Liver (tissue), 9 donors: ENCODE results near the gene GPX4. TPM values are rescaled to one million over a fixed set of nuclear protein-coding genes. Genes with fewer than 3 reads are reported as not detected.

Experiments
- DNase-seq: peaks from one replicate; pipeline ENCODE4 v3.0.0-alpha.2; 2017; ENCODE audit warnings: low spot score
- H3K27ac ChIP-seq, 2 donors: one replicate each; pipeline ENCODE4 v1.7.0; 2013; ENCODE audit warnings: inconsistent platforms in 2 of 2, low read length in 2 of 2, control low read depth in 1 of 2, low read depth in 1 of 2, mild to moderate bottlenecking in 1 of 2
- H3K27me3 ChIP-seq, 4 donors: one replicate each; pipeline versions ENCODE4 v1.6.1 to v1.7.0; 2013; ENCODE audit warnings: low read length in 3 of 4, inconsistent platforms in 1 of 4, mild to moderate bottlenecking in 1 of 4, moderate library complexity in 1 of 4; ENCODE audit not compliant: control insufficient read depth in 4 of 4, insufficient read depth in 4 of 4
- H3K36me3 ChIP-seq, 4 donors: one replicate each; pipeline versions ENCODE4 v1.6.1 to v1.7.0; 2013; ENCODE audit warnings: low read length in 3 of 4, mild to moderate bottlenecking in 3 of 4, low read depth in 1 of 4, moderate library complexity in 1 of 4; ENCODE audit not compliant: control insufficient read depth in 4 of 4, insufficient read depth in 3 of 4
- H3K4me1 ChIP-seq, 4 donors: one replicate each; pipeline versions ENCODE4 v1.6.1 to v1.7.0; 2013; ENCODE audit warnings: low read length in 3 of 4, mild to moderate bottlenecking in 3 of 4, moderate library complexity in 1 of 4; ENCODE audit not compliant: control insufficient read depth in 4 of 4, insufficient read depth in 4 of 4
- H3K4me3 ChIP-seq, 3 donors: one replicate each; pipeline versions ENCODE4 v1.6.1 to v1.7.0; 2013; ENCODE audit warnings: low read length in 3 of 3, control low read depth in 1 of 3, low read depth in 1 of 3, mild to moderate bottlenecking in 1 of 3
- H3K9ac ChIP-seq, 2 donors: one replicate each; pipeline ENCODE4 v1.7.0; 2013; ENCODE audit warnings: low read length in 2 of 2, mild to moderate bottlenecking in 2 of 2, moderate library complexity in 2 of 2, control low read depth in 1 of 2, low read depth in 1 of 2
- H3K9me3 ChIP-seq, 4 donors: one replicate each; pipeline versions ENCODE4 v1.6.1 to v1.7.0; 2013; ENCODE audit warnings: low read length in 3 of 4; ENCODE audit not compliant: control insufficient read depth in 4 of 4
- CTCF ChIP-seq: fragments of 150-350 bp; IDR thresholded peaks from 2 replicates; pipeline ENCODE4 v1.5.1; 2017; ENCODE audit warnings: improper control_type of control experiment, low read depth, low read length; ENCODE audit not compliant: missing input control
- EGR1 ChIP-seq, 2 donors: IDR thresholded peaks; 2 replicates each; pipeline ENCODE4 v1.6.1; 2016 to 2018; ENCODE audit warnings: antibody characterized with exemption in 2 of 2, low read depth in 2 of 2
- FOXA1 ChIP-seq: IDR thresholded peaks from 2 replicates; pipeline ENCODE4 v1.6.1; 2016; ENCODE audit warnings: antibody characterized with exemption
- FOXA2 ChIP-seq: IDR thresholded peaks from 2 replicates; pipeline ENCODE4 v1.6.1; 2016; ENCODE audit warnings: antibody characterized with exemption
- GABPA ChIP-seq, 2 donors: IDR thresholded peaks in 1 of 2; conservative IDR thresholded peaks in 1 of 2; 2 replicates each; pipeline ENCODE4 v1.6.1; 2016; ENCODE audit warnings: antibody characterized with exemption in 2 of 2, mild to moderate bottlenecking in 1 of 2, moderate library complexity in 1 of 2
- HNF4A ChIP-seq, 2 donors: conservative IDR thresholded peaks; 2 replicates each; pipeline ENCODE4 v1.6.1; 2016; ENCODE audit warnings: antibody characterized with exemption in 2 of 2, mild to moderate bottlenecking in 2 of 2
- HNF4G ChIP-seq: IDR thresholded peaks from 2 replicates; pipeline ENCODE4 v1.6.1; 2016; ENCODE audit warnings: antibody characterized with exemption
- JUND ChIP-seq, 2 donors: IDR thresholded peaks; 2 replicates each; pipeline ENCODE4 v1.6.1; 2016; ENCODE audit warnings: antibody characterized with exemption in 2 of 2
- MAX ChIP-seq: IDR thresholded peaks from 2 replicates; pipeline ENCODE4 v1.6.1; 2016; ENCODE audit warnings: antibody characterized with exemption
- NR2F2 ChIP-seq: IDR thresholded peaks from 2 replicates; pipeline ENCODE4 v1.6.1; 2016; ENCODE audit warnings: antibody characterized with exemption
- RAD21 ChIP-seq, 2 donors: IDR thresholded peaks; 2 replicates each; pipeline ENCODE4 v1.6.1; 2016; ENCODE audit warnings: antibody characterized with exemption in 2 of 2, mild to moderate bottlenecking in 2 of 2
- RXRA ChIP-seq, 2 donors: IDR thresholded peaks; 2 replicates each; pipeline ENCODE4 v1.6.1; 2017 to 2018; ENCODE audit warnings: antibody characterized with exemption in 2 of 2, mild to moderate bottlenecking in 1 of 2
- SP1 ChIP-seq: IDR thresholded peaks from 2 replicates; pipeline ENCODE4 v1.6.1; 2018; ENCODE audit warnings: antibody characterized with exemption, mild to moderate bottlenecking
- TAF1 ChIP-seq: conservative IDR thresholded peaks from 2 replicates; pipeline ENCODE4 v1.6.1; 2016; ENCODE audit warnings: antibody characterized with exemption, mild to moderate bottlenecking
- YY1 ChIP-seq: IDR thresholded peaks from 2 replicates; pipeline ENCODE4 v1.6.1; 2016; ENCODE audit warnings: antibody characterized with exemption, mild to moderate bottlenecking
- ZBTB33 ChIP-seq: IDR thresholded peaks from 2 replicates; pipeline ENCODE4 v1.6.1; 2016; ENCODE audit warnings: antibody characterized with exemption
- WGBS: extraction: QIAGEN DNeasy Blood & Tissue Kit; methylation state at CpG from one replicate; pipeline ENCODE4 v1.1.7; 2013; 5-methylcytosine and 5-hydroxymethylcytosine counted together
- polyA plus RNA-seq, 2 donors: library from polyadenylated mRNA; stranded (reverse) in 1 of 2; unstranded in 1 of 2; fragments of 200-250 nt in 1 of 2; fragments of >200 nt in 1 of 2; fragmentation: Nextera tagmentation in 1 of 2; extraction: Ambion mirVana in 1 of 2; gene quantifications; one replicate each; pipeline versions ENCODE4 v1.2.1 to v1.2.3, GENCODE V29; 2013 to 2015
- total RNA-seq, 2 donors: library from RNA; depleted of rRNA; stranded (reverse); fragments of >200 nt; gene quantifications; one replicate each; pipeline ENCODE4 v1.2.3, GENCODE V29; 2014
- TF ChIP-seq, protein P1 (sequence below): IDR thresholded peaks from 2 replicates; pipeline ENCODE4 v1.6.1; 2016; ENCODE audit warnings: antibody characterized with exemption
- TF ChIP-seq, protein P2 (sequence below): IDR thresholded peaks from 2 replicates; pipeline ENCODE4 v1.6.1; 2016; ENCODE audit warnings: antibody characterized with exemption, mild to moderate bottlenecking
- donor health status: healthy.
- donor health status: healthy.
- donor health status: healthy.
- donor health status: healthy.
- donor health status: healthy.

GPX4 gene
- total and polyA plus RNA-seq, 4 donors, result 122 to 558 (median 298) TPM

DNA sequence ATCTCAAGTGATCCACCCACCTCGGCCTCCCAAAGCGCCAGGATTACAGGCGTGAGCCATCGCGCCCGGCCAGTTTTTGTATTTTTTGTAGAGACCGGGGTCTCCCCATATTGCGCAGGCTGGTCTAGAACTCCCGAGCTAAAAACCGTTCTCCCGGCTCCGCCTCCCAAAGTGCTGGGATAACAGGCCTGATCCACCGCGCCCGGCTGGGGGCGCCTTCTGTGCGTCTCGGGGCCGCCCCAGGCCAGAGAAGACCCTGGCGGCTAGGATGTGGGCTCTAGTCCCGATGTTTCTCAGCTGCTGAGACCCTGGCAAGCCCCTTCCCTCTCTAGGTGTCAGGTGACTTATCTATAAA is 33.2 kb upstream of the GPX4 start:
- Histone ChIP-seq H3K4me1 (peaks cover 0 to 33% (median 12%) of the 10 kb centered on the region in 4 donors), H3K27ac (no peak overlapping the region), H3K27me3 (peaks cover 0 to 7% (median 2%) of the 10 kb centered on the region in 4 donors), H3K9ac (no peak overlapping the region), H3K36me3 (peaks cover 0 to 1% (median 0%) of the 10 kb centered on the region in 4 donors), H3K4me3 (no peak overlapping the region), H3K9me3 (no peaks in the 10 kb centered on the region)
- DNase-seq, result no peak
- TF ChIP-seq GABPA (IDR thresholded peaks at IDR 0.05 in 1 of 2, conservative IDR thresholded peaks at IDR 0.05 in 1 of 2) (no peak), MAX (no peak), FOXA1 (no peak), TAF1 (no peak), ZBTB33 (no peak), EGR1 (IDR thresholded peaks at IDR 0.05; ENCODE audit: low read depth in 2 of 2) (no peak), YY1 (no peak), RXRA (IDR thresholded peaks at IDR 0.05) (no peak), CTCF (no peak), HNF4A (conservative IDR thresholded peaks at IDR 0.05) (no peak), JUND (IDR thresholded peaks at IDR 0.05) (no peak), NR2F2 (no peak), RAD21 (IDR thresholded peaks at IDR 0.05) (no peak), FOXA2 (no peak), HNF4G (no peak), SP1 (no peak)
- TF ChIP-seq, protein P1, sequence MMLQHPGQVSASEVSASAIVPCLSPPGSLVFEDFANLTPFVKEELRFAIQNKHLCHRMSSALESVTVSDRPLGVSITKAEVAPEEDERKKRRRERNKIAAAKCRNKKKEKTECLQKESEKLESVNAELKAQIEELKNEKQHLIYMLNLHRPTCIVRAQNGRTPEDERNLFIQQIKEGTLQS, result no peak
- TF ChIP-seq, protein P2, sequence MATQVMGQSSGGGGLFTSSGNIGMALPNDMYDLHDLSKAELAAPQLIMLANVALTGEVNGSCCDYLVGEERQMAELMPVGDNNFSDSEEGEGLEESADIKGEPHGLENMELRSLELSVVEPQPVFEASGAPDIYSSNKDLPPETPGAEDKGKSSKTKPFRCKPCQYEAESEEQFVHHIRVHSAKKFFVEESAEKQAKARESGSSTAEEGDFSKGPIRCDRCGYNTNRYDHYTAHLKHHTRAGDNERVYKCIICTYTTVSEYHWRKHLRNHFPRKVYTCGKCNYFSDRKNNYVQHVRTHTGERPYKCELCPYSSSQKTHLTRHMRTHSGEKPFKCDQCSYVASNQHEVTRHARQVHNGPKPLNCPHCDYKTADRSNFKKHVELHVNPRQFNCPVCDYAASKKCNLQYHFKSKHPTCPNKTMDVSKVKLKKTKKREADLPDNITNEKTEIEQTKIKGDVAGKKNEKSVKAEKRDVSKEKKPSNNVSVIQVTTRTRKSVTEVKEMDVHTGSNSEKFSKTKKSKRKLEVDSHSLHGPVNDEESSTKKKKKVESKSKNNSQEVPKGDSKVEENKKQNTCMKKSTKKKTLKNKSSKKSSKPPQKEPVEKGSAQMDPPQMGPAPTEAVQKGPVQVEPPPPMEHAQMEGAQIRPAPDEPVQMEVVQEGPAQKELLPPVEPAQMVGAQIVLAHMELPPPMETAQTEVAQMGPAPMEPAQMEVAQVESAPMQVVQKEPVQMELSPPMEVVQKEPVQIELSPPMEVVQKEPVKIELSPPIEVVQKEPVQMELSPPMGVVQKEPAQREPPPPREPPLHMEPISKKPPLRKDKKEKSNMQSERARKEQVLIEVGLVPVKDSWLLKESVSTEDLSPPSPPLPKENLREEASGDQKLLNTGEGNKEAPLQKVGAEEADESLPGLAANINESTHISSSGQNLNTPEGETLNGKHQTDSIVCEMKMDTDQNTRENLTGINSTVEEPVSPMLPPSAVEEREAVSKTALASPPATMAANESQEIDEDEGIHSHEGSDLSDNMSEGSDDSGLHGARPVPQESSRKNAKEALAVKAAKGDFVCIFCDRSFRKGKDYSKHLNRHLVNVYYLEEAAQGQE, result no peak
- WGBS, result 29% methylated on average over 21 of the region's 21 CpGs
